SHP77 treated with DMSO at 0.1 percent for 48 hours (cell line): Measurements from ENCODE around the gene PYCARD.
"Not testable (repeated sequence)": the region's sequence is repeated elsewhere in the genome, so short reads cannot be mapped to it uniquely, and the experiment has no call there.

Experiments
- DNase-seq: peaks from one replicate; lab custom pipeline; 2025; lab: John Stamatoyannopoulos, UW

The PYCARD gene

DNA sequence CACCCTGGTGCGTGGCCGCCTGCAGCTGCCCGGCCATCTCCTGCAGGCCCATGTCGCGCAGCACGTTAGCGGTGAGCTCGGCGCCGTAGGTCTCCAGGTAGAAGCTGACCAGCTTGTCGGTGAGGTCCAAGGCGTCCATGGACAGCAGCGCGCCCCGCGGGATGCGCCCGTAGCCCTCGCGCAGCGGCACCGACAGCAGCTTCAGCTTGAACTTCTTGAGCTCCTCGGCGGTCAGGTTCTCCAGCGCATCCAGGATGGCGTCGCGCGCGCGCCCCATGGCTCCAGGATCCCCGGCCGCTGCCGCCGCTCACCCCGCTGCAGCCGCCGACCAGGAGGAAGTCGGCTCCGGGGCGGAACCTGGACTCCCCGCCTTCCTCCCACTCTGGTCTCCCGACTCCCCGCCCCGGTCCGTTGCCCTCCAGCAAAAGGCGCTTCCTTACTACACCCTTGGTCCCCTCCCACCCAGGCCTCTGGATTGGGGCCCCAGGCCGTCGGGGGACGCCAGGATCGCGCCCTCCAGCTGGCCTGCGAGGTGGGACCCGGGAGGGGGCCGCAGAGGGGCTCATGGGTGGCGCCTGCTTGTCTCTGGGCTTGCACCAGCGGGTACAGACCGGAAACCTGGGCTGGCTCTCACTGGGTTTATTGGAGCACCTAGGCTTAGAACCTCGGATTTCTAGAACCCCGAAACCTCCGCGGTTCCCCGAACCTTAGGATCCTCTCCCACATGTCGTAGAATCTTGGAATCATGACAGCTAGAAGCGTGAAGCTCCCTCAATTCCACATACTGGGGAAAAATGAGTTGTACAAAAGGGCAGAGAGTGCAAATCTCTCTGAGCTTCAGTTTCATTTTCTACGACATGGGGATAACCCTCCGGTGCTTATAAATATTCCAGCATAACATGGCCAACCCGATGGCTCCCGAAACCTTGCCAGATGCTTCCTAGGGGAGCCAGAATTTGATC lies at the start of gene PYCARD:
PYCARD (minus strand) TSS at position 347 of the 962 bp plus-strand sequence; CDS start at position 277, 70 bp downstream.
- no peak for DNase-seq

DNA sequence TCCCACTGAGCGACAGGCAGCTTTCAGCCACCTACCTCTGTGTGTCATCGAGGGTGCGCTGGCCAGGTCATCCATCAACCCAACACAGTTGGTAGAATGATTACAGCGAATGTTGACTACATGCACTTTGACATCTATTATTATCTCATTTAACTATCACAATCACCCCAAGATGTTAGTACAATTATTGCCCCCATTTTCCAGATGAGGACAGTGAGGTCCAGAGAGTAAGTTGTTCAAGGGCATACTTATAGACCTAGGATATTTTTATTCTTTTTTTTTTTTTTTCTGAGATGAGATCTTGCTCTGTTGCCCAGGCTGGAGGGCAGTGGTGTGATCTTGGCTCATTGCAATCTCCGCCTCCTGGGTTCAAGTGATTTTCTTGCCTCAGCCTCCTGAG lies 48.9 kb upstream of the PYCARD start:
- DNase-seq = no peak

DNA sequence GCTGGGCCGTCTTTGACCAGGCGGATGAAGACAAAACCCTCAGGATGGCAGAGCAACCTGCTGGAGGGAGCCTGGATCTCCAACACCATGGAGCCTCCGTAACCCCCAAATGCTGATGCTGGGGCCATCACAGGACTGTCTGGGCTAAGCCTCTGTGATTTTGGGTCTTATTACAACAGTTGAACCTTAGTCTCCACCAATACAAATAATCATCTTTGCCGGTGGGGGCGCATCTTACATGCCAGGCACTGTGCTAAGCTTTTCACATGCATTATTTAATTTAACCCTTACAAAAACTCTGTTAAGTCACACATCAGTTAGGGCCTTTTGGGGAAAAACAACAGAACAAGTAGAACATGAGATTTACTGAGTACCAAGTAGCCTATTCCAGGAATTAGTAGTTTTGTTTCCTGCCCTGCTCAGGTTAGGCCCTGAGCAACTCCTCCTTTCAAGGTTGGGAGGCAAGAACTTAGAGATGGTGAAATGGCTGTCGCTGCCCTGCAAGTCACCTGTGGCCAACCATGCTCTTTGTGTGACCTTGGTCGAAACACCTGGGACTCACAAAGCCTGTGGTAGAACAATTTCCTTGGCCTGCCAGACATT lies 48.3 kb upstream of the PYCARD start:
- DNase-seq = no peak

DNA sequence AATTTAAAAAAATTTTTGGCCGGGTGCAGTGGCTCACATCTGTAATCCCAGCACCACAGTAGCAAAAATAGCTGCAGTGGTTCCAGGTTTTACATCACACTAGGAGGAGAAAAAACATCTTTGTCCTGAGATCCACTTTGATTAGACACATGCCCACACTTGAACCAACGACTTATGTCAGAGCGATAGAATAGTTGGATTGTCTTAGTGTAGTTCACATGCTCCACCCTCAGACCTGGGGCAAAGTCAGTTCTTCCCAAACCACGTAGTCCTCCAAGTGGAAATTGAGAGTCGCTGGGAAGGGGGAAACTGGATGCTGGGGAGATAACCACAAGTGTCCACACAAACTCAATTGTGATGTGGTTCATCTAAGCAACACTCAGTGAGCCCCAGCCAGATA lies 45.8 kb upstream of the PYCARD start:
- no peak for DNase-seq

DNA sequence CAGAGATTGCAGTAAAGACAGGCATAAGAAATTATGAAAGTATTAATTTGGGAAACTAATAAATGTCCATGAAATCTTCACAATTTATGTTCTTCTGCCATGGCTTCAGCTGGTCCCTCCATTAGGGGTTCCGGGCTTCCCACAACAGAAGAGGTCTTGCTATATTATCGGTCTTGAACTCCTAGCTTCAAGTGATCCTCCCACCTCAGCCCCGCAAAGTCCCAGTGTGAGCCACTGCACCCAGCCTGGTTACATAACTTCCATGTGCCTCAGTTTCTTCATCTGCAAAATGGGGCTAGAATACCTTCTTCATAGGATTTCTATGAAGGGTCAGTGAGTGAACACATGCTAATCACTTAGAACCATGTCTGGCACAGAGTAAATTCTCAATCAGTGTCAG lies 43.7 kb upstream of the PYCARD start:
- no peak for DNase-seq

DNA sequence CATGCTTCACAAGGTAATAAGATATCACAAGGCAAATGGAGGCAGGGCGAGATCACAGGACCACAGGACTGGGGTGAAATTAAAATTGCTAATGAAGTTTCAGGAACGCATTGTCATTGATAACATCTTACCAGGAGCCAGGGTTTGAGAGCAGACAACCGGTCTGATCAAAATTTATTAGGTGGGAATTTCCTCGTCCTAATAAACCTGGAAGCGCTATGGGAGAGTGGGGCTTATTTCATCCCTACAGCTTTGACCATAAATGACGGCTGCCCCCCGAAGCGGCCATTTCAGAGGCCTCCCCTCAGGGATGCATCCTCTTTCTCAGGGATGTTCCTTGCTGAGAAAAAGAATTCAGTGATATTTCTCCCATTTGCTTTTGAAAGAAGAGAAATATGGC lies 43.0 kb upstream of the PYCARD start:
- DNase-seq = not testable (repeated sequence)

DNA sequence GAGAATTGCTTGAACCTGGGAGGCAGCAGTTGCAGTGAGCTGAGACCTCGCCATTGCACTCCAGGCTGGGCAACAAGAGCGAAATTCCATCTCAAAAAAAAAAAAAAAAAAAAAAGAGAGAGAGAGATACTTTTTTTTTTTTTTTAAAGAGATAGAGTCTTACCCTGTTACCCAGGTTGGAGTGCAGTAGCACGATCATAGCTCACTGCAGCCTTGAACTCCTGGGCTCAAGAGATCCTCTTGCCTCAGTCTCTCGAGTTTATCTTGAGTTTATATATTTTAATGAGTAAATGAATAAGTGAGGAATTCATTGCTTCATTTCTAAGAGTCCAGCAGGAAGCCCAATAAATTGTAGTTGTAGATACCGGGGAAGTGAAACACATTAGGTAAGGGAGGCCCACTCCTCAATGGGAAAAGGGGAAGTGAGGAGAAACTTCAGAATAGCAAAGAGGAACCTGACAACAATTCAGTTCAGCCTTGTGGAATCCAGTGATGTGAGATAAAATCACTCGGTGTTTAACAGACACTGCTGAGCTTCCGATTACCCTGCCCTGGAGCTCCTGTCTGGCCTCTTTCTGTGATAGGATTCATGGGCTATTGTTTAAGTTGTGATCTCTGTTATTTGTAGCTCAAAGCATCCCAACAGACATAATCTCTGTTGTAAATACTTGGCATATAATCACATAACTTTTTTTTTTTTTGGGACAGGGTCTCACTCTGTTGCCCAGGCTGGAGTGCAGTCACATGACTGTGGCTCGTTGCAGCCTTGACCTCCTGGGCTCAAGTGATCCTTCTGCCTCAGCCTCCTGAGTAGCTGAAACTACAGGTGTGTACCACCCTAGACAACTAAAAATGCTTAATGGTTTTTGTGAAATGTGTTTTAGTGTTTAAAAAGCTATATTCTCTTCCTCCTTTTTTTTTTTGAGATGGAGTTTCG lies 41.4 kb upstream of the PYCARD start:
- no peak for DNase-seq

DNA sequence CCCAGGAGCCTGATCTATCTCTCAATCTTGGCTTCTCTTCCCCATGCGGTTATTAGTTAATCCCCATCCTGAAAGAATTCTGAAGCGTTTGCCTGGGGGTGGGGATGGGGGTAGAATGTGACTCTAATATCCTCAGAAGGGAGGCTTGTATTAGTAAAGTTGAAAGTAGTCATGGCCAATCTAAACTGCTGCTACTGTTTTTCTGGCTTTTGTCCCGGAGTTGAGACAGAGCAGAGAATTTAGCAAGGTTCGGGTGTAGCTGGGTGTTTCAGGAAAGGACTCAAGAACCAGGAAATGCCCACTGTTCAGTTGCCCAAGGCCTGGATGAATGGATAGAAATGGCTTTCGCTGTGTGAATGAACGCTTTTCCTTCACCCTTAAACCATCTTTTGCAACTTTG lies 39.6 kb upstream of the PYCARD start:
- DNase-seq = no peak

DNA sequence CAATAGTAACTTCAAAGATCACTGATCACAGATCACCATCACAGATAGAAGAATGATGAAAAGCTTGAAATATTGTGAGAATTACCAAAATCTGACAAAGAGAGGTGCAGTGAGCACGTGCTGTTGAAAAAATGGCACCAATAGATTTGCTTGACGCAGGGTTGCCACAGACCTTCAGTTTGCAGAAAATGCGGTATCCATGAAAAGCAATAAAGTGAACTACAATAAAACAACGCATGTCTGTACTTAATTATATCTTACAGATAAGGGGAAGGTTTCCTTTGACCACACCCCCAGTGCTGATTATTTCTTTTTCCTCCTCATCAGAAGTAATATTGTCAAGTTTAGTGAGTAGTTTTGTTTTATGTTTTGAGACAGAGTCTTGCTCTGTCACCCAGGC lies 35.5 kb upstream of the PYCARD start:
- no peak for DNase-seq

DNA sequence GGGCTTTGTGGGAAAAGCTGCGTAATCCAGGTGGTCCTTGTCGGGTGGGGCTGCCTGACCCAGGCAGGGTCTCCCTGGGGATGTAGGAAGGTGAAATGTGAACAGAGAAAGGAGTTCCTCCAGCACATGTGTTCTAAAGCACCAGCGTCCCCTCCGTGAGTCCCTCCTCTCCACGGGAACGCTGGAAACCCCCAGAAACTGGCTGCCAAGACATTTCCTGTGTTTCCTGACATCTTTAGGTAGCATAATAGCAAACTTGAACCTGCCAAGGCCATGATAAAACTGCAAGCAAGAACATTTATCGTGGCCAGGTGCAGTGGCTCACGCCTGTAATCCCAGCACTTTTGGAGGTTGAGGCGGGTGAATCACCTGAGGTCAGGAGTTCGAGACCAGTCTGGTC lies 26.9 kb upstream of the PYCARD start:
- DNase-seq = no peak

DNA sequence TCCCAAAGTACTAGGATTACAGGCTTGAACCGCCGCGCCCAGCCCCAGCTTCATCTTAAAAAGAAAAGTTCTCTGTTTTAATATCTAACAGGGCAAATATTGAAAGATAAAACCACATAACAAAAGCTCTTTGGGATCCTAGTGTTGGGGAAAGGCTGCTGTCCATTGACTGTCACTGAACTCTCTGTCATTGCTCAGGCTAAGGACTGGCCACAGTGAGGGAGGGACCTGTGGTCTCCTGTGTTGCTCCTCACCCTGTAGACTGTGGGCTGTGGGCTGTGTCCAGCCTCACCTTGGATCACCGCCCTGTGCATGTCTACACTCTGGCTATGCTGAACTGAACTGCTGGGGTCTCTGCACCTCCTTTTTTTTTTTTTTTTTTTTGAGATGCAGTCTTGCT lies 25.6 kb upstream of the PYCARD start:
- no peak for DNase-seq

DNA sequence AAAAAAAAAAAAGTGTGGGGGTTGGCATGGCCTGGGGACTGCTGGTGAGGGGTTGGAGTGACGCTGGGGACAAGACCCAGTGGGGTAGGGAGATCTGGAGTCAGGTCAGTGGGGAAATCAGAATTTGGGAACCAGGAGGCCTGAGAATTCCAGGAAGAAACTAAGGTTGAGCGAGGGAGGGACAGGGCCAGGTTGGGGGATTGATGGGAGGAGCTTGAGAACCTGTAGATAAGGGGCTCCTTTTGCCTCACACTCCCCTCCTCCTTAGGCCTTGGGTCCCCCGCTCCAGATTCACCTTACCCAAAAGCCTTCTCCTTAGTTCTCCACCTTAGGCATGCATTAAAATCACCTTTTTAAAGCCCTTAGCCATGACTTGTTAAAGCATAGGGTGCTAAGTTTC lies 22.6 kb upstream of the PYCARD start:
- DNase-seq = no peak

DNA sequence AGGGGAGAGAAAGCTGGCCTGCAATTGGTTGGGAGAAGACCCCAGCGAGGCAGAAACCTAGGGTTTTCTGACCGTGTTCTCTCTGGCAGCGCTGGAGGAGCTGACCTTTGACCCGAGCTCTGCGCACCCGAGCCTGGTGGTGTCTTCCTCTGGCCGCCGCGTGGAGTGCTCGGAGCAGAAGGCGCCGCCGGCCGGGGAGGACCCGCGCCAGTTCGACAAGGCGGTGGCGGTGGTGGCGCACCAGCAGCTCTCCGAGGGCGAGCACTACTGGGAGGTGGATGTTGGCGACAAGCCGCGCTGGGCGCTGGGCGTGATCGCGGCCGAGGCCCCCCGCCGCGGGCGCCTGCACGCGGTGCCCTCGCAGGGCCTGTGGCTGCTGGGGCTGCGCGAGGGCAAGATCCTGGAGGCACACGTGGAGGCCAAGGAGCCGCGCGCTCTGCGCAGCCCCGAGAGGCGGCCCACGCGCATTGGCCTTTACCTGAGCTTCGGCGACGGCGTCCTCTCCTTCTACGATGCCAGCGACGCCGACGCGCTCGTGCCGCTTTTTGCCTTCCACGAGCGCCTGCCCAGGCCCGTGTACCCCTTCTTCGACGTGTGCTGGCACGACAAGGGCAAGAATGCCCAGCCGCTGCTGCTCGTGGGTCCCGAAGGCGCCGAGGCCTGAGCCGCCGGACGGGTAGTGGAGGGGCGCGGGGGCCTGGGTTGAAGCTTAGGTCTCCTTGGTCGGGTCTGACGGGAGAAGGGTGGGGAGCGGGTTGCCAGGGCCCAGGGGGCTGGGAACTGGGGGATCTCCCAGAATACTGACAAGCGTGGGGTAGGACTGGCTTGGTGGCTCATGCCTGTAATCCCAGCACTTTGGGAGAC lies 21.8 kb upstream of the PYCARD start:
- DNase-seq = no peak

DNA sequence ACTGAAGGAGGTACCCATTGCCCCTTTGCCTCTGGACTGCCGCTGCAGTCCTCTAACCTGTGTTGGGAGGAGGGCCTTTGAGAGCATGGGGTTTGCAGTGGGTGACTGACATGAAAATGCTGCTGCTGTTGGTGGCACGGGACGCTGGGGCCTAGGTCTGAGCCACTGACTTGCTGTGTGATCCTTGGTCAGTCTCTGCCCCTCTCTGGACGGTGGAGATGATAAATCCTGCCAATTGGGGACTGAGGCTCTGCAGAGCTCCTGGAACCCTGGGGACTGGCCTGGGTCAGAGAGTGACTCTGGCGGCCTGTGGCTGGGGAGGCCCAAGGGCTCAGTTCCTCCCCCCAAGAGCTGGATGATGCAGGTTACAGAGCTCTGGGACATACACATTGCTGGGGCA lies 20.5 kb upstream of the PYCARD start:
- no peak for DNase-seq

DNA sequence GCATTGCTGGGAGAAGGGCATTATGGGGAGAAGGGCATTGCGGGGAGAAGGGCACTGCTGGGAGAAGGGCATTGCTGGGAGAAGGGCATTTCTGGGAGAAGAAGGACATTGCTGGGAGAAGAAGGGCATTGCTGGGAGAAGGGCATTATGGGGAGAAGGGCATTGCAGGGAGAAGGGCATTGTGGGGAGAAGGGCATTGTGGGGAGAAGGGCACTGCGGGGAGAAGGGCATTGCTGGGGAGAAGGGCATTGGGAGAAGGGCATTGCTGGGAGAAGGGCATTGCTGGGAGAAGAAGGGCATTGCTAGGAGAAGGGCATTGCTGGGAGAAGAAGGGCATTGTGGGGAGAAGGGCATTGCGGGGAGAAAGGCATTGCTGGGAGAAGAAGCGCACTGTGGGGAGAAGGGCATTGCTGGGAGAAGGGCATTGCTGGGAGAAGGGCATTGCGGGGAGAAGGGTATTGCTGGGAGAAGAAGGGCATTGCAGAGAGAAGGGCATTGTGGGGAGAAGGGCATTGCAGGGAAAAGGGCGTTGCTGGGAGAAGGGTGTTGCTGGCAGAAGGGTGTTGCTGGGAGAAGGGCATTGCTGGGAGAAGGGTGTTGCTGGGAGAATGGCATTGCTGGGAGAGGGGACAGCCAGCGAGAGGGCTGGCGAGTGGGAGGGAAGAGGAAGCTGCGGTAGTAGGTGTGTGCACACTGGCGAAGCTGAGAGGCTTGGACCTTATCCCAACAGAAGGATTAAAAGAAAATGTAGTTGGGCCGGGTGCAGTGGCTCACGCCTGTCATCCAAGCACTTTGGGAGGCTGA lies 19.0 kb upstream of the PYCARD start:
- DNase-seq = no peak

DNA sequence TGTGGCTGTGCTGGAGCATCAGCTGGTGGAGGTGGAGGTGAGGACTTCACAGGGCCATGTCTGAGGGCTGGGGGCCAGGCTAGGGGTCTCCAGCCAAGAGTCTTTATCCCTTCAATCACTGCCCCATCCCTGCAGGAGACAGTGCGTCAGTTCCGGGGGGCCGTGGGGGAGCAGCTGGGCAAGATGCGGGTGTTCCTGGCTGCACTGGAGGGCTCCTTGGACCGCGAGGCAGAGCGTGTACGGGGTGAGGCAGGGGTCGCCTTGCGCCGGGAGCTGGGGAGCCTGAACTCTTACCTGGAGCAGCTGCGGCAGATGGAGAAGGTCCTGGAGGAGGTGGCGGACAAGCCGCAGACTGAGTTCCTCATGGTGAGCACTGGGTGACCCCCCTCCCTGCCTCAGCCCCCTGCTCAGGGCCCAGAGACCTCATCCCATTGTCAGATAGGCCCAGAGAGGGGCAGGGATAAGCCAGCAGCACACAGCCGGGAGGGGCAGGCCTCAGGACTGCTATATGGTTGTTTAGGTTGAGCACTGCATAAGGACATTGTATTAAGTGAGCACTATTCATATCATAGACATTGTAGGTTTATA lies 16.7 kb upstream of the PYCARD start:
- no peak for DNase-seq

DNA sequence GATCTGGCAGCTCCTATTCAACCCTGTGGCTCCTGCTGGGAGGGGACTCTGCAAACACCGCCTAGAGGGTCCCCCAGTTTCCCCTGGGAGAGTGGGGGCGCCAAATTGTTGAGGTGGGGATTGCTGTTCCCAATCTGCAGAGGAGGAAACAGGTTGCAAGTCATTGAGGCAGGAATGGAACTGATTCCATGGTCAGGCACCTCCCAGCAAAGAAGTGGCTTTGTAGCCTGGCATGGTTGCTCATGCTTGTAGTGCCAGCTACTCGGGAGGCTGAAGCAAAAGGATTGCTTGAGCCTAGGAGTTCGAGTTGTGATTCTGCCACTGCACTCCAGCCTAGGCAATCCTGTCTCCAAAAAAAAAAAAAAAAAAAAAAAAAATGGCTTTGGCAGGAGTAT lies 14.6 kb upstream of the PYCARD start:
- DNase-seq = no peak

DNA sequence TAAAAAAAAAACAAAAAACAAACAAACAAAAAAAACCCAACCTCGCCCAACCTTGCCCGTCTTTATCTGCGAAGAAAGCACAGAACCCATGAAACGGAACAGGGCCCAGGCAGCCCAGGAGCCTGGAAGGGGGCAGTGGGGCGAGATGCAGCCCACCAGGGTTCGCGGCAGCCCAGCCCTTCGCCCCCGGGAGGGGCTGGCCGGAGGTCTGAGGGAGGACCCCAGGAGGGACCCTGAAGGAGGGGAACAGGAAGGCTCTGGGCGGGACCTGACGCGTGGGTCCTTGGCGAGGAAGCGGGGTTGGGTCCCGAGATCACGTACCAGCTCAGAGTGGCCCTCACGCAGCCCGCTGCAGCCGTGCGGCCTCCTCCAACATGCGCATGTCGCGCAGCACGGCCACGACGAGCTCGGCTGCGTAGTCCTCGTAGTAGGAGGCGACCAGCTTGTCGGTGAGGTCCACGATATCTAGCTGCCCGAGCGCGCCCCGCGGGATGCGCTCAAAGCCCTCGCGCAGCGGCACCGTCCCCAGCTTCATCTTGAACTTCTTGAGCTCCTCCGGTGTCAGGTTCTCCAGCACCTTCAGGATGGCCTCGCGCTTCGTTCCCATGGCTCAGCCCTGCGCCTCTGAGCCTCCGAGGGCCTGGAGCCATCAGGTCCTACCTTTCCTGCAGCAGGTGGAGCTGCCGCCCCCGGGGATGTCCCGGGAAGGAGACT lies 14.0 kb upstream of the PYCARD start, which contains the start of gene PYDC1:
PYDC1 (minus strand) TSS at position 714 of the 714 bp plus-strand sequence; CDS start at position 607, 107 bp downstream.
- no peak for DNase-seq
